ENCODE measurements around the gene ACOXL.

GRCh38 chr2:111138839-111139238 lies 406.5 kb downstream of the ACOXL start:
- TF ChIP-seq CTCF (IDR thresholded peaks at IDR 0.05) (no peak), POLR2A (IDR thresholded peaks at IDR 0.05) (no peak)
